Urinary bladder (tissue), 4 donors: ENCODE results near the gene ZNF503. TPM values are rescaled to one million over a fixed set of nuclear protein-coding genes. Genes with fewer than 3 reads are reported as not detected.

Experiments
- DNase-seq: peaks from one replicate; pipeline ENCODE4 v3.0.0-alpha.2; 2015; ENCODE audit errors: extremely low spot score
- H3K27ac ChIP-seq: one replicate; pipeline ENCODE4 v1.5.1; 2013; ENCODE audit warnings: low read depth, mild to moderate bottlenecking, moderate library complexity
- H3K36me3 ChIP-seq: one replicate; pipeline ENCODE4 v1.6.1; 2013; ENCODE audit warnings: mild to moderate bottlenecking, moderate library complexity; ENCODE audit not compliant: insufficient read depth
- H3K4me1 ChIP-seq: one replicate; pipeline ENCODE4 v1.6.1; 2013; ENCODE audit warnings: mild to moderate bottlenecking, moderate library complexity; ENCODE audit not compliant: insufficient read depth
- H3K4me3 ChIP-seq: one replicate; pipeline ENCODE4 v1.5.1; 2013; ENCODE audit warnings: low read depth, low read length
- WGBS: extraction: QIAGEN DNeasy Blood & Tissue Kit; methylation state at CpG from one replicate; pipeline ENCODE4 v1.1.7; 2013; 5-methylcytosine and 5-hydroxymethylcytosine counted together
- polyA plus RNA-seq: library from polyadenylated mRNA; stranded (reverse); fragments of 200-250 nt; gene quantifications from one replicate; pipeline ENCODE4 v1.2.3, GENCODE V29; 2013
- total RNA-seq: library from RNA; depleted of rRNA; stranded (reverse); fragments of >200 nt; gene quantifications from one replicate; pipeline ENCODE4 v1.2.3, GENCODE V29; 2014
- donor health status: healthy with polysubstance abuse.
- donor health status: healthy.

Gene ZNF503
- total and polyA plus RNA-seq, 2 donors, result 12.1 to 31.1 TPM

- 44% methylated on average over 17 of the region's 17 CpGs for WGBS
- DNase-seq, result no peak
- Histone ChIP-seq H3K4me3 (peak overlapping the region; percentile 79), H3K27ac (peak overlapping the region; percentile 73), H3K4me1 (no peaks in the 10 kb centered on the region), H3K36me3 (peaks cover 8% of the 10 kb centered on the region)
Measured at GRCh38 chr10:75398200-75398691, 3.3 kb downstream of the ZNF503 start.

- no peak overlapping the region for H3K27ac ChIP-seq
- H3K4me3 ChIP-seq, result peak overlapping the region; percentile 40
- no peaks in the 10 kb centered on the region for H3K4me1 ChIP-seq
- WGBS, result 50% methylated on average over 19 of the region's 19 CpGs
- DNase-seq, result no peak
- H3K36me3 ChIP-seq, result peaks cover 8% of the 10 kb centered on the region
Measured at GRCh38 chr10:75397496-75398199, 3.9 kb downstream of the ZNF503 start.

- peak overlapping the region; percentile 70 for H3K27ac ChIP-seq
- H3K36me3 ChIP-seq, result peaks cover 8% of the 10 kb centered on the region
- no peak for DNase-seq
- no peaks in the 10 kb centered on the region for H3K4me1 ChIP-seq
- peak overlapping the region; percentile 40 for H3K4me3 ChIP-seq
- WGBS, result 26% methylated on average over 71 of the region's 71 CpGs
Measured at GRCh38 chr10:75396631-75397495, 4.7 kb downstream of the ZNF503 start.

GRCh38 chr10:75395932-75396630 is 5.5 kb downstream of the ZNF503 start:
- no peak for DNase-seq
- Histone ChIP-seq H3K4me3 (peak overlapping the region; percentile 40), H3K27ac (peak overlapping the region; percentile 68), H3K36me3 (peaks cover 8% of the 10 kb centered on the region), H3K4me1 (no peaks in the 10 kb centered on the region)
- 38% methylated on average over 65 of the region's 65 CpGs for WGBS

GRCh38 chr10:75395066-75395931 is 6.3 kb downstream of the ZNF503 start:
- WGBS, result 25% methylated on average over 64 of the region's 64 CpGs
- Histone ChIP-seq H3K4me1 (no peaks in the 10 kb centered on the region), H3K27ac (peak overlapping the region; percentile 3), H3K36me3 (peaks cover 8% of the 10 kb centered on the region), H3K4me3 (peak overlapping the region; percentile 40)
- no peak for DNase-seq

GRCh38 chr10:75394221-75394620 is 7.3 kb downstream of the ZNF503 start:
- DNase-seq, result no peak
- Histone ChIP-seq H3K4me3 (no peak overlapping the region), H3K36me3 (peaks cover 6% of the 10 kb centered on the region), H3K27ac (no peak overlapping the region), H3K4me1 (no peaks in the 10 kb centered on the region)
- WGBS, result 95% methylated on average over 7 of the region's 7 CpGs

- Histone ChIP-seq H3K4me1 (no peaks in the 10 kb centered on the region), H3K27ac (no peak overlapping the region), H3K36me3 (no peaks in the 10 kb centered on the region)
Measured at GRCh38 chr10:75392744-75393143, 8.8 kb downstream of the ZNF503 start.

GRCh38 chr10:75392271-75392670 is 9.3 kb downstream of the ZNF503 start:
- 93% methylated on average over 2 of the region's 2 CpGs for WGBS
- H3K36me3 ChIP-seq, result no peaks in the 10 kb centered on the region

More at GRCh38 chr10:75392744-75393143, 8.8 kb downstream of the ZNF503 start:
- no peak overlapping the region for H3K4me3 ChIP-seq
- DNase-seq, result no peak

GRCh38 chr10:75390178-75390577 is 11.4 kb downstream of the ZNF503 start:
- no peaks in the 10 kb centered on the region for H3K36me3 ChIP-seq
- DNase-seq, result no peak
- H3K4me1 ChIP-seq, result no peaks in the 10 kb centered on the region
- H3K4me3 ChIP-seq, result no peak overlapping the region
- no peak overlapping the region for H3K27ac ChIP-seq

More at GRCh38 chr10:75392271-75392670, 9.3 kb downstream of the ZNF503 start:
- H3K4me3 ChIP-seq, result no peak overlapping the region
- no peaks in the 10 kb centered on the region for H3K4me1 ChIP-seq
- H3K27ac ChIP-seq, result no peak overlapping the region
- no peak for DNase-seq

- H3K4me1 ChIP-seq, result no peaks in the 10 kb centered on the region
- DNase-seq, result no peak
- WGBS, result 98% methylated on average over 3 of the region's 3 CpGs
- H3K4me3 ChIP-seq, result no peak overlapping the region
- no peak overlapping the region for H3K27ac ChIP-seq
- H3K36me3 ChIP-seq, result no peaks in the 10 kb centered on the region
Measured at GRCh38 chr10:75388082-75388481, 13.5 kb downstream of the ZNF503 start.

- H3K4me3 ChIP-seq, result no peak overlapping the region
- WGBS, result 97% methylated on average over 3 of the region's 3 CpGs
- no peak overlapping the region for H3K27ac ChIP-seq
- H3K36me3 ChIP-seq, result no peaks in the 10 kb centered on the region
- H3K4me1 ChIP-seq, result no peaks in the 10 kb centered on the region
- DNase-seq, result no peak
Measured at GRCh38 chr10:75386128-75386527, 15.4 kb downstream of the ZNF503 start.

GRCh38 chr10:75379817-75380216 is 21.7 kb downstream of the ZNF503 start:
- no peak for DNase-seq
- no peaks in the 10 kb centered on the region for H3K36me3 ChIP-seq
- H3K4me3 ChIP-seq, result no peak overlapping the region
- 90% methylated on average over 6 of the region's 6 CpGs for WGBS
- no peaks in the 10 kb centered on the region for H3K4me1 ChIP-seq
- H3K27ac ChIP-seq, result no peak overlapping the region
